Endothelial cell of umbilical vein (primary cell): ENCODE data around the gene KPNA1. TPM values are rescaled to one million over a fixed set of nuclear protein-coding genes. Genes with fewer than 3 reads are reported as not detected.

ENCODE experiments used
- BruUV-seq: library from RNA; stranded (reverse); fragments of 400-500 nt; replicated peaks from 2 replicates; lab custom pipeline; 2021; lab: Mats Ljungman, UMichigan
- CTCF ChIA-PET: fragments of 300-600, 350-600 bp; sonication (Branson Sonifier 250); formaldehyde crosslinking; loops from one replicate; lab custom pipeline; 2021; ENCODE audit warnings: antibody characterized with exemption, inconsistent platforms; lab: Charles Lee
- POLR2A ChIA-PET: fragments of 300-600, 350-600 bp; sonication (Branson Sonifier 250); formaldehyde crosslinking; loops from one replicate; lab custom pipeline; 2021; ENCODE audit warnings: antibody characterized with exemption, inconsistent platforms; lab: Charles Lee
- DNase-seq: peaks from one replicate; pipeline ENCODE4 v3.0.0-alpha.2; 2011; ENCODE audit warnings: low read depth, low spot score
- FAIRE-seq: peaks from 2 replicates; lab custom pipeline; 2011; peaks lifted over from hg19 to GRCh38; lab: Jason Lieb, UNC
- H2AFZ ChIP-seq: 2 replicates; pipeline ENCODE4 v1.6.0; 2012; ENCODE audit warnings: low read depth, low read length, control low read depth, inconsistent platforms
- H3K27ac ChIP-seq: 2 replicates; pipeline ENCODE4 v1.5.1; 2011; ENCODE audit warnings: low read depth, mild to moderate bottlenecking, control low read depth, low read length, moderate library complexity; ENCODE audit not compliant: insufficient read depth
- H3K27me3 ChIP-seq, 2 experiments: 2 replicates each; pipeline versions ENCODE4 v1.6.0 to v1.6.1; 2011; ENCODE audit warnings: low read length in 2 of 2, mixed read lengths in 1 of 2; ENCODE audit not compliant: control insufficient read depth in 2 of 2, insufficient read depth in 2 of 2
- H3K36me3 ChIP-seq, 2 experiments: 2 replicates in 1 of 2; 3 replicates in 1 of 2; pipeline ENCODE4 v1.5.1; 2011; ENCODE audit warnings: low read length in 2 of 2, mild to moderate bottlenecking in 1 of 2, moderate library complexity in 1 of 2; ENCODE audit not compliant: control insufficient read depth in 2 of 2, insufficient read depth in 2 of 2; ENCODE audit errors: extremely low read depth in 1 of 2
- H3K4me1 ChIP-seq: 3 replicates; pipeline ENCODE4 v1.5.1; 2011; ENCODE audit warnings: mild to moderate bottlenecking, low read length; ENCODE audit not compliant: control insufficient read depth, insufficient read depth; ENCODE audit errors: extremely low read depth
- H3K4me2 ChIP-seq: 2 replicates; pipeline ENCODE4 v1.6.1; 2011; ENCODE audit warnings: low read length, control low read depth, mixed read lengths; ENCODE audit not compliant: insufficient read depth
- H3K4me3 ChIP-seq, 3 experiments: fragments of 200-600 bp in 1 of 3; sonication (generic), shearing (Covaris generic) in 1 of 3; replicated peaks in 1 of 3; 2 replicates each; pipeline ENCODE4 v1.5.1; 2011 to 2016; ENCODE audit warnings: control low read depth in 3 of 3, low read length in 3 of 3, mild to moderate bottlenecking in 2 of 3, inconsistent platforms in 1 of 3, low read depth in 1 of 3, moderate library complexity in 1 of 3; ENCODE audit not compliant: insufficient read depth in 1 of 3
- H3K79me2 ChIP-seq: 2 replicates; pipeline ENCODE4 v1.6.0; 2012; ENCODE audit warnings: low read length, inconsistent platforms; ENCODE audit not compliant: control insufficient read depth, insufficient read depth
- H3K9ac ChIP-seq: replicated peaks from 2 replicates; pipeline ENCODE3; 2011; ENCODE audit warnings: low read length, control low read depth; ENCODE audit not compliant: insufficient read depth; ENCODE audit errors: extremely low read depth
- H3K9me1 ChIP-seq: replicated peaks from 3 replicates; pipeline ENCODE4 v1.6.0; 2011; ENCODE audit warnings: mild to moderate bottlenecking, low read length; ENCODE audit not compliant: control insufficient read depth, insufficient read depth; ENCODE audit errors: extremely low read depth
- H3K9me3 ChIP-seq: replicated peaks from 2 replicates; pipeline ENCODE4 v1.5.1; 2012; ENCODE audit warnings: low read length, inconsistent platforms; ENCODE audit not compliant: control insufficient read depth, insufficient read depth
- H4K20me1 ChIP-seq: replicated peaks from 2 replicates; pipeline ENCODE3; 2011; ENCODE audit warnings: mild to moderate bottlenecking, low read length; ENCODE audit not compliant: control insufficient read depth, insufficient read depth; ENCODE audit errors: extremely low read depth
- EZH2 ChIP-seq: IDR thresholded peaks from 2 replicates; pipeline ENCODE4 v1.6.1; 2012; ENCODE audit warnings: borderline replicate concordance, low read depth, mild to moderate bottlenecking, moderate library complexity, low read length, inconsistent platforms; ENCODE audit not compliant: severe bottlenecking
- GATA2 ChIP-seq: IDR thresholded peaks from 2 replicates; pipeline ENCODE4 v1.7.0; 2011; ENCODE audit warnings: low read depth, mild to moderate bottlenecking, moderate library complexity, mixed read lengths, low read length; ENCODE audit not compliant: insufficient read length, insufficient read depth
- JUN ChIP-seq: IDR thresholded peaks from 2 replicates; pipeline ENCODE4 v1.6.1; 2011; ENCODE audit warnings: borderline replicate concordance, low read depth; ENCODE audit not compliant: insufficient read length, insufficient read depth
- MYC ChIP-seq: IDR thresholded peaks from one replicate; pipeline ENCODE4 v1.6.1; 2011; ENCODE audit warnings: mild to moderate bottlenecking, low read depth, low read length
- POLR2A ChIP-seq: IDR thresholded peaks from 2 replicates; pipeline ENCODE4 v1.6.1; 2012; ENCODE audit warnings: low read depth, mild to moderate bottlenecking, control low read depth, low read length
- POLR2AphosphoS5 ChIP-seq: IDR thresholded peaks from 2 replicates; pipeline ENCODE4 v1.6.1; 2012; ENCODE audit warnings: low read depth, mild to moderate bottlenecking, control low read depth, low read length, moderate library complexity; ENCODE audit not compliant: insufficient read depth
- dilution Hi-C: fragments of 300-500 bp; cut with MboI; formaldehyde crosslinking; loops from one replicate; pipeline ENCODE4 v1.15.0; 2019; ENCODE audit warnings: low sequenced_read_pairs; ENCODE audit not compliant: extremely low pct_ligation_motif_present
- intact Hi-C: fragments of 100-400 bp; cut with micrococcal nuclease; formaldehyde crosslinking; loops from one replicate; pipeline ENCODE4 v1.10.0; 2022
- polyA plus RNA-seq, 4 experiments: library from polyadenylated mRNA; depleted of rRNA in 3 of 4; stranded (reverse) in 3 of 4; unstranded in 1 of 4; fragments of >200 nt; gene quantifications; 2 replicates each; pipeline versions ENCODE4 v1.2.1 to v1.2.3, GENCODE V29; 2011 to 2012; ENCODE audit warnings: missing spikeins in 1 of 4
- total RNA-seq: library from RNA; stranded (reverse); gene quantifications from 2 replicates; pipeline ENCODE4 v1.2.3, GENCODE V29; 2021
- TF ChIP-seq, protein P1 (sequence below), 2 donors: IDR thresholded peaks; 1 replicate in 1 of 2; 2 replicates in 1 of 2; pipeline ENCODE4 v1.5.1; 2011; ENCODE audit warnings: low read length in 2 of 2, mild to moderate bottlenecking in 2 of 2, moderate library complexity in 2 of 2, control low read depth in 1 of 2, inconsistent platforms in 1 of 2, low read depth in 1 of 2; ENCODE audit not compliant: insufficient read depth in 1 of 2; ENCODE audit errors: extremely low read depth in 1 of 2
- TF ChIP-seq, protein P2 (sequence below): IDR thresholded peaks from 2 replicates; pipeline ENCODE4 v1.6.1; 2011; ENCODE audit not compliant: insufficient read depth, insufficient read length

Gene KPNA1
- total and polyA plus RNA-seq, 2 donors (not counting 3 experiments of a cell fraction or from before 2014, with no cell fraction given): 24.4 to 110 TPM

DNA sequence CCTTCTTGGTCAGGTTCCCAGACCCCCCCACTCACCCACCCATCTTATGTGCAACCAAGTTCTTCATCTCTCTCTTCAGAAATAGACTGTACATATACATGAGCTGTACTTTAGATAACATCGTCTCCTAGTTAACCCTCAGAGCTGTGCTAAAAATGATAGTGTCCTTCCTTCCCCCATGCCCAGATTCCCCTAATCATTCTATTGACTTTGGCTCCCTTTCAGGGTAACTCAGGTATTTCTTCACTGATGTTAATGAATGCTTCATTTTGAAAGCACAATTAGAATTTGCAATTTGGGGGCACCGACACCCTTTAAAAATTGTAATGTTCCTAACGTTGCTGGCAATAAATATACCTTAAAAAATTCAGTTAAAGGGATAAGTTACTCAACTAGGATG, 38.4 kb upstream of the KPNA1 start:
- Histone ChIP-seq H2AFZ (no peak overlapping the region), H3K79me2 (no peaks in the 10 kb centered on the region), H3K27ac (no peak overlapping the region), H3K36me3 (peaks cover 0 to 2% of the 10 kb centered on the region in 2 experiments), H4K20me1 (no peaks in the 10 kb centered on the region), H3K9ac (no peak overlapping the region), H3K4me3 (no peak overlapping the region), H3K9me1 (no peaks in the 10 kb centered on the region), H3K27me3 (no peaks in the 10 kb centered on the region), H3K4me1 (no peaks in the 10 kb centered on the region), H3K9me3 (no peaks in the 10 kb centered on the region), H3K4me2 (no peak overlapping the region)
- intact Hi-C loops: no loop called here
- ChIA-PET CTCF (interaction anchor here (0.9 to 2.9 kb wide), 3 partner anchors 126 to 160 kb away, joined by 3 to 9 read pairs (median 3); no protein-coding TSS in a partner anchor), POLR2A (no interaction called here)
- no peak for FAIRE-seq
- no TSS peak for BruUV-seq
- dilution Hi-C loops: no loop called here
- TF ChIP-seq POLR2A (no peak), GATA2 (no peak), EZH2 (no peak), JUN (no peak), POLR2AphosphoS5 (no peak)
- TF ChIP-seq, protein P1, sequence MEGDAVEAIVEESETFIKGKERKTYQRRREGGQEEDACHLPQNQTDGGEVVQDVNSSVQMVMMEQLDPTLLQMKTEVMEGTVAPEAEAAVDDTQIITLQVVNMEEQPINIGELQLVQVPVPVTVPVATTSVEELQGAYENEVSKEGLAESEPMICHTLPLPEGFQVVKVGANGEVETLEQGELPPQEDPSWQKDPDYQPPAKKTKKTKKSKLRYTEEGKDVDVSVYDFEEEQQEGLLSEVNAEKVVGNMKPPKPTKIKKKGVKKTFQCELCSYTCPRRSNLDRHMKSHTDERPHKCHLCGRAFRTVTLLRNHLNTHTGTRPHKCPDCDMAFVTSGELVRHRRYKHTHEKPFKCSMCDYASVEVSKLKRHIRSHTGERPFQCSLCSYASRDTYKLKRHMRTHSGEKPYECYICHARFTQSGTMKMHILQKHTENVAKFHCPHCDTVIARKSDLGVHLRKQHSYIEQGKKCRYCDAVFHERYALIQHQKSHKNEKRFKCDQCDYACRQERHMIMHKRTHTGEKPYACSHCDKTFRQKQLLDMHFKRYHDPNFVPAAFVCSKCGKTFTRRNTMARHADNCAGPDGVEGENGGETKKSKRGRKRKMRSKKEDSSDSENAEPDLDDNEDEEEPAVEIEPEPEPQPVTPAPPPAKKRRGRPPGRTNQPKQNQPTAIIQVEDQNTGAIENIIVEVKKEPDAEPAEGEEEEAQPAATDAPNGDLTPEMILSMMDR (IDR thresholded peaks at IDR 0.05; ENCODE audit: extremely low read depth in 1 of 2, insufficient read depth in 1 of 2, low read depth in 1 of 2, low read length in 2 of 2): no peak
- DNase-seq: no peak

DNA sequence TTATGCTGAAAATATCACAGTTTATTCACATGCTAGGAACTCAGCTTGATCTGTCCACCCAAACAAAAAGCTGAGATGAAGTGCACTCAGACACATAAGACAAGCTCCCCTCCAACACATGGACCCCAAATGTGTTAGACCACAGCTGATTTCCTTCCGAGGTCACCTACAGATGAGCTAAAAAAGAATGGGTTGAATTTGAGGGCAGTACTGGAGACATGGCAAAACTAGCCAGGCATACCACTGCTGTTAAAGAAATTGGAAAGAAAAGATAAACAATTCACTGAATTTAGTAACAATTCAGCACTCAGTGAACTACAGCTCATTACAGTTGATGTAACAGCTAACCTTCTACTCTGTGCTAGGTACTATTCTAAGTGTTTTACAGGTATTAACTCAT, 33.9 kb upstream of the KPNA1 start:
- DNase-seq (no peak), FAIRE-seq (no peak)
- H3K9me1 ChIP-seq: no peaks in the 10 kb centered on the region
- H3K9me3 ChIP-seq: no peaks in the 10 kb centered on the region
- intact Hi-C loops (no loop called here), dilution Hi-C loops (no loop called here)
- no peak overlapping the region for H3K9ac ChIP-seq
- no peaks in the 10 kb centered on the region for H3K27me3 ChIP-seq
- H3K4me2 ChIP-seq: no peak overlapping the region
- no peak overlapping the region for H3K4me3 ChIP-seq
- H4K20me1 ChIP-seq: no peaks in the 10 kb centered on the region
- no peaks in the 10 kb centered on the region for H3K36me3 ChIP-seq
- no peak for TF ChIP-seq MYC
- TF ChIP-seq POLR2AphosphoS5: no peak
- TF ChIP-seq, protein P2, sequence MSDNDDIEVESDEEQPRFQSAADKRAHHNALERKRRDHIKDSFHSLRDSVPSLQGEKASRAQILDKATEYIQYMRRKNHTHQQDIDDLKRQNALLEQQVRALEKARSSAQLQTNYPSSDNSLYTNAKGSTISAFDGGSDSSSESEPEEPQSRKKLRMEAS: no peak
- ChIA-PET POLR2A (no interaction called here), CTCF (interaction anchor here (1.2 to 2.2 kb wide), 3 partner anchors 11 to 131 kb away, joined by 4 to 8 read pairs (median 6); no protein-coding TSS in a partner anchor)
- BruUV-seq: no TSS peak
- H3K27ac ChIP-seq: no peak overlapping the region
- H3K4me1 ChIP-seq: no peaks in the 10 kb centered on the region
- H3K79me2 ChIP-seq: no peaks in the 10 kb centered on the region
- no peak overlapping the region for H2AFZ ChIP-seq
